ENCODE data around the gene CTNNBL1. TPM values are rescaled to one million over a fixed set of nuclear protein-coding genes. Genes with fewer than 3 reads are reported as not detected.

The CTNNBL1 gene
- total and polyA plus RNA-seq, 12 donors: 42.2 to 104 (median 52.0) TPM

GRCh38 chr20:37801921-37802320 is 108.1 kb downstream of the CTNNBL1 start:
- peaks cover 0 to 68% (median 13%) of the 10 kb centered on the region in 9 donors for H3K36me3 ChIP-seq
- no peak for TF ChIP-seq CTCF (IDR thresholded peaks at IDR 0.05)
- no peak overlapping the region for H3K27ac ChIP-seq
- H3K9me3 ChIP-seq: no peaks in the 10 kb centered on the region
- no peak overlapping the region for H3K4me3 ChIP-seq
- no peak for DNase-seq
- ATAC-seq: no peak
- 51 to 78% methylated on average over 2 of the region's 2 CpGs for WGBS, 2 donors
- H3K27me3 ChIP-seq: no peaks in the 10 kb centered on the region
- intact Hi-C loops (cut with DNase I): no loop called here
- H3K4me1 ChIP-seq: peaks cover 0 to 23% (median 0%) of the 10 kb centered on the region in 9 donors

- Histone ChIP-seq H3K9me3 (no peaks in the 10 kb centered on the region), H3K27me3 (no peaks in the 10 kb centered on the region), H3K27ac (no peak overlapping the region), H3K36me3 (peaks cover 0 to 67% (median 13%) of the 10 kb centered on the region in 9 donors), H3K4me3 (no peak overlapping the region), H3K4me1 (peaks cover 0 to 26% (median 0%) of the 10 kb centered on the region in 9 donors)
- 79 to 89% methylated on average over 8 of the region's 8 CpGs for WGBS, 2 donors
- ATAC-seq (no peak), DNase-seq (no peak)
- intact Hi-C loops (cut with DNase I): no loop called here
- TF ChIP-seq CTCF (IDR thresholded peaks at IDR 0.05): no peak
These were observed 109.8 kb downstream of the CTNNBL1 start for GRCh38 chr20:37803438-37804307.

- WGBS, 2 donors: 81 to 86% methylated on average over 16 of the region's 16 CpGs
- DNase-seq: no peak
- H3K4me3 ChIP-seq: no peak overlapping the region
- H3K27me3 ChIP-seq: no peaks in the 10 kb centered on the region
- intact Hi-C loops (cut with DNase I): no loop called here
- no peak overlapping the region for H3K27ac ChIP-seq
- H3K9me3 ChIP-seq: no peaks in the 10 kb centered on the region
- H3K4me1 ChIP-seq: peaks cover 0 to 26% (median 0%) of the 10 kb centered on the region in 9 donors
- peaks cover 0 to 69% (median 13%) of the 10 kb centered on the region in 9 donors for H3K36me3 ChIP-seq
- peak in 2 of 8 donors; percentile 17 to 34 for ATAC-seq
- TF ChIP-seq CTCF (IDR thresholded peaks at IDR 0.05): no peak
These were observed 111.0 kb downstream of the CTNNBL1 start for GRCh38 chr20:37804584-37805566.

Measured in heart right ventricle (tissue), 16 donors.